ENCODE data around the gene GPR137.

DNA sequence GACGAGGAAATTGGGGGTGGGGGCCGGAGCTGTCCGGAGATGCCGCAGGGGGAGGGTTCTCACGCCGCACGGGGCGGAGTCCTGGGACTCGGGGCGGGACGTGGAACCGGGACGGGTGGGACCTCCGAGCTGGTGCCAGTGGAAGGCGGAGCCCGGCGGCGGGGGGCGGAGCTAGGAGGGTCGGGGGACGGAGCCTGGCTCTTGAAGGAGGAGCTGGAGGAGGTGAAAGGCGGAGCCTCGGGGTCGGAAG, 44.5 kb upstream of the GPR137 start:
- TF ChIP-seq EZH2 (IDR thresholded peaks at IDR 0.05) (no peak), EZH2phosphoT487 (IDR thresholded peaks at IDR 0.05) (no peak)
- TF ChIP-seq, protein P1, sequence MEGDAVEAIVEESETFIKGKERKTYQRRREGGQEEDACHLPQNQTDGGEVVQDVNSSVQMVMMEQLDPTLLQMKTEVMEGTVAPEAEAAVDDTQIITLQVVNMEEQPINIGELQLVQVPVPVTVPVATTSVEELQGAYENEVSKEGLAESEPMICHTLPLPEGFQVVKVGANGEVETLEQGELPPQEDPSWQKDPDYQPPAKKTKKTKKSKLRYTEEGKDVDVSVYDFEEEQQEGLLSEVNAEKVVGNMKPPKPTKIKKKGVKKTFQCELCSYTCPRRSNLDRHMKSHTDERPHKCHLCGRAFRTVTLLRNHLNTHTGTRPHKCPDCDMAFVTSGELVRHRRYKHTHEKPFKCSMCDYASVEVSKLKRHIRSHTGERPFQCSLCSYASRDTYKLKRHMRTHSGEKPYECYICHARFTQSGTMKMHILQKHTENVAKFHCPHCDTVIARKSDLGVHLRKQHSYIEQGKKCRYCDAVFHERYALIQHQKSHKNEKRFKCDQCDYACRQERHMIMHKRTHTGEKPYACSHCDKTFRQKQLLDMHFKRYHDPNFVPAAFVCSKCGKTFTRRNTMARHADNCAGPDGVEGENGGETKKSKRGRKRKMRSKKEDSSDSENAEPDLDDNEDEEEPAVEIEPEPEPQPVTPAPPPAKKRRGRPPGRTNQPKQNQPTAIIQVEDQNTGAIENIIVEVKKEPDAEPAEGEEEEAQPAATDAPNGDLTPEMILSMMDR (IDR thresholded peaks at IDR 0.05): no peak

Measured in neural progenitor cell (in vitro differentiated cells).